GM18909 (cell line): ENCODE data around the gene ROBO2.

Experiments
- ATAC-seq: cut with Tn5 transposase; IDR thresholded peaks from one replicate; pipeline ENCODE4 v1.9.1; 2021; ENCODE audit warnings: mild to moderate bottlenecking; ENCODE audit not compliant: unreplicated experiment, poor library complexity

The ROBO2 gene

GRCh38 chr3:77319711-77320110, 279.8 kb downstream of the ROBO2 start:
- ATAC-seq = no peak

DNA sequence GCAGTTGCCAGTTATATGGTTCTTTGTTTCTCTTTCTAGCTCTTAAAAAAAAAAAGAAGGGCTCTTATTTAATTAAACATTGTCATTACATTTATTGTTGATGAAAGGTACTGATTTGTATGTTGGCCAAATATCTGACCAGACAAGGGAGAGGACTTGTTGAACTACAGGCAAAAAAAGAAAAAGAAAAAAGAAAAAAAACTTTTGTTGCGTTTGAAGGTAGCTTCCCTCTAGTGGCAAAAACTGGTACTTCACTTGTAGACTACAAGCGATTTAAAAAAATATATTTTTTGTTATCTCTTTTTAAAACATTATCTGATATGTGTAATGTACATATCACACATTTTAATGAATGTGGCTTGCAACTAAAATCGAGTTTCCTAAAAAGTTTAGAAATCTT, 280.6 kb downstream of the ROBO2 start:
- no peak for ATAC-seq

DNA sequence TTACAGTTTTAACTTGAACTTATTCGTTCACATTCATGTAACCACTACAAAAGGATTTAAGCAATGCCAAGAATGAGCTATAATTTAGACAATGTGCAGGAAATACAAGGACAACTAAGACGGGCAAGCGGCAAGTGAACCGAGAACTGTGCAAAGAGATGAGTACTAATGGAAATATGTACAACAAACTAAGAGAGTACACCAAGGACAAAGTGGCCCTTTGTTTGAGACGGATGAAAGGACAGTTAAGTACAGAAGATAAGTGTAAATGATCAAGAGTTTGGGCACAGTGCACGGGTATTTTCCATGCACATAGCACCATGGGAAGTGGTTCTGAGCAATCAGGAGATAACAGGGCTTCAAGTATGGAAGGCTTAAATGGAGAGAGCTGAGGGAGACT, 281.7 kb downstream of the ROBO2 start:
- no peak for ATAC-seq

GRCh38 chr3:77323626-77324025, 283.7 kb downstream of the ROBO2 start:
- no peak for ATAC-seq

- ATAC-seq = no peak
Measured at GRCh38 chr3:77324105-77324504, 284.2 kb downstream of the ROBO2 start.

DNA sequence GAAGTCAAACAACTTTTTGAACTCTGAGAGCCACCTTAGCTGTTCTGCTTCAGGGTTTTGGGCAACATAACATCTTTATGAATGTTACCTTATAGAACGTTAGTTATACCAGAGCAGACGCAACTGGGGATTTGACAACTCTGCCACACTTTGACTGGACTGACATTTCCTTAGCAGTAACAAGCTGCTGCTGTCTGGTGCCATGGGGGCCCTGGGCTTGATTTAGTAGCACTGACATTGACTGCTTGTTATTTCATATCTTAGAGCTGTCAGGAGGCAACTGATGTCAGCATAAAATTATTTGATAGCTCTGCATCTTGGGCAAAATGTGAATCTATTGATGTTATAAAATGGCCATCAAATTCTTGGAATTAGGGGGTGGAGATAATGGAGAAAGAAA, 285.4 kb downstream of the ROBO2 start:
- no peak for ATAC-seq

DNA sequence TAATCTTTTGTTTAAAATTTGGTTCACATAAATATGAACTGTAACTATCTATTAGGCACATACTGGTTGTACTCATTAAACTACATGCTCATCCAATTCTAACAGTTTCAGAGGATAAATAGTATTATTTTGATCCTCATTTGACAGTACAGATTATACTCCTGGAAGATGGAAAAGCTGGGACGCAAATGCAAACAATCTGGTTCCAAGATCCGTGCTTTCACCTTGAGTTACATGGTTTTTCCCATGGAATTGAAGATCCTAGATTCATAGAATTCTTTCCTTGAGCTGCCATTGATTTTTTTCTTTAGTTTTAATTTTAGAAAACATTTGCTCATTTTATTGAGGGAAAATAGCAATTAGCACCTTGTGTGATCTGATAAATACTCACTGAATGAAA, 285.8 kb downstream of the ROBO2 start:
- no peak for ATAC-seq

GRCh38 chr3:77326586-77326985, 286.7 kb downstream of the ROBO2 start:
- no peak for ATAC-seq

- ATAC-seq = no peak
Measured at GRCh38 chr3:77328690-77329089, 288.8 kb downstream of the ROBO2 start.

DNA sequence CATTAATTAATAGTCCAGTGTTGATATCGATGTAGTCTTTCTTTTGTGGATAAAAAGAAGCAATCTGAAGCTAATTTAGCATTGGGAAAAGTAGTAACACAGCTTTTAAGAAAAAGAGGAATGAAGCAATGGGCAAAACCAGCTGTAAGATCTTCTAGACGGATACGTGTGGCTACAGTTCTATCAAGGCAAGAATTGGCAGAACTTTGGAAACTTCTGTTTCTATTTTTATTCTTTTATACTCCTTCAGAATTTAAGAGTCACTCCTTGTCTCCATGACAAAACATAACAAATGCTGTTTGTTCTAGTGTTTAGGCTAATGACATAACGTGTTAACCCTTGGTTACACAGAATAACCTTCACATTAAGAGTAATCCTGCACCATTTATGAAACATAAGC, 289.2 kb downstream of the ROBO2 start:
- no peak for ATAC-seq

DNA sequence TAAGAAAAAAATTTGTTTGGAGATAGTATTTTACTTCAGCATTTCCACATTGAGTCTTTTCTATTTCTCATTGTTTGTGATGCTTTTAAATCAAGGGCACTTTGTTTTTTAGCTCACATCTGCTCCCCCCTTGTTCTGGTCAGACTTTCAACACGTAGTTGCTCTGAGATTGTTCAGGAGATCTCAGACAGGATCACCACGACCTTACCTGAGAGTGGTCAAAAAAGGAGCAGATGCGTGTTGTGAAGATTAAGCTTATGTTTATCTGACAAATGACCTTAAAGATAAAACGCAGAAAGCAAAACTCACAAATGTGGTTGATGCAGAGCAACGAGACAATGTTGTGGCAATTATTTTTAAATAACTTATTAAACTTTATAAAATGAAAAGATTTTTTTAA, 298.3 kb downstream of the ROBO2 start:
- no peak for ATAC-seq

GRCh38 chr3:77342027-77342426, 302.1 kb downstream of the ROBO2 start:
- ATAC-seq = no peak

- ATAC-seq = no peak
Measured at GRCh38 chr3:77342688-77343087, 302.8 kb downstream of the ROBO2 start.

GRCh38 chr3:77345009-77345408, 305.1 kb downstream of the ROBO2 start:
- ATAC-seq = no peak

DNA sequence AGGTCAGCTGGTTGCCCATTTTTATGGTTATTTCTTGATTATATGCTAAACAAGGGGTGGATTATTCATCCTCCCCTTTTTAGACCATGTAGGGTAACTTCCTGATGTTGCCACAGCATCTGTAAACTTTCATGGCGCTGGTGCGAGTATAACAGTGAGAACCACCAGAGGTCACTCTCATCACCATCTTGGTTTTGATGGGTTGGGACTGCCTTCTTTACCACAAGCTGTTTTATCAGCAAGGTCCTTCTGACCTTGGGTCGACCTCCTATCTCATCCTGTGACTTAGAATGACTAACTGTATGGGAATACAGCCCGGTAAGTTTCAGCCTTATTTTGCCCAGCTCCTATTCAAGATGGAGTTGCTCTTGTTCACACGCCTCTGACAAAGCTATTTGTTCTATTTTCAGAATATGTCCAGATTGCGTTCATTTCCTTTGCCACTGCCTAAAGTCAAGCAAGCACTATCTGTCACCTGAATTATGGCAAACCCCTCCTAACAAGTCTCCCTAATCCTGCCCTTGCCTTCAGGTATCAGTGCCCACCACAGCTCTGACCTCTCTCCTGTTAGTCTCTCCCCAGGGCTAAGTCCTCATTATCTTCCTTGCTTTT, 308.5 kb downstream of the ROBO2 start:
- ATAC-seq = no peak

DNA sequence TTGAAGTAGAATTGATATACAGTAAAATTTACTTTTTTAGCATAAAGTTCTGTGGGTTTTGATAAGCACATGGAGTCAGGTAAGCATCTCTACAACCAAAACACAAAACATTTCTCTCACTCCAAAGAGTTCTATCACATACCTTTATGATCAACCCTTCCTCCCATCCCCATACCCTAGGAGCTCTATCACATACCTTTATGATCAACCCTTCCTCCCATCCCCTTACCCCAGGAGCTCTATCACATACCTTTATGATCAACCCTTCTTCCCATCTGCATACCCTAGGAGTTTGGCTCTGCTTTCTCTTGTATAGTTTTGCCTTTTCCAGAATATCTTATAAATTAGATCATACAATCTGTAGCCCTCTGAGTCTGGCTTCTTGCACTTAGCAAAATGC, 315.1 kb downstream of the ROBO2 start:
- no peak for ATAC-seq

- no peak for ATAC-seq
Measured at GRCh38 chr3:77362936-77363335, 323.0 kb downstream of the ROBO2 start.

- no peak for ATAC-seq
Measured at GRCh38 chr3:77365152-77365551, 325.3 kb downstream of the ROBO2 start.

- ATAC-seq = no peak
Measured at GRCh38 chr3:77370413-77370812, 330.5 kb downstream of the ROBO2 start.

DNA sequence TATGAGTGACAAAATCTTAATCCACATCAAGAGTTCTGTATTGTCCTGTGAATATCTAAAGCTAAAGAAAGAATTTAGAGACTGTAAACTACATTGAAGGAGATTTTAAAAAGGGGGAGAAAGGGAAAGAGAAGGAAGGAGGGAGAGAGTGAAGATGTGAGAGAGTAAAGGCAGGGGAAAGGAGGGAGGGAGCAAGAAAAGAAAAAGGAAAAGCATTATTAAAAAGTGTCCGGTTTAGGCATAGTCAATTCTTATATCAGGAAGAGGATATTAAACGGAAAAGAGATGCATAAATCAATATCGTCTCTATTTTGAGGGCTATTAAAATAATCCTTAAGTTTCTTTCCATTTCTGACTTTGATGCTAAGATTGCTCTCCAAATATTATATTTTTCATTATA, 332.1 kb downstream of the ROBO2 start:
- no peak for ATAC-seq

DNA sequence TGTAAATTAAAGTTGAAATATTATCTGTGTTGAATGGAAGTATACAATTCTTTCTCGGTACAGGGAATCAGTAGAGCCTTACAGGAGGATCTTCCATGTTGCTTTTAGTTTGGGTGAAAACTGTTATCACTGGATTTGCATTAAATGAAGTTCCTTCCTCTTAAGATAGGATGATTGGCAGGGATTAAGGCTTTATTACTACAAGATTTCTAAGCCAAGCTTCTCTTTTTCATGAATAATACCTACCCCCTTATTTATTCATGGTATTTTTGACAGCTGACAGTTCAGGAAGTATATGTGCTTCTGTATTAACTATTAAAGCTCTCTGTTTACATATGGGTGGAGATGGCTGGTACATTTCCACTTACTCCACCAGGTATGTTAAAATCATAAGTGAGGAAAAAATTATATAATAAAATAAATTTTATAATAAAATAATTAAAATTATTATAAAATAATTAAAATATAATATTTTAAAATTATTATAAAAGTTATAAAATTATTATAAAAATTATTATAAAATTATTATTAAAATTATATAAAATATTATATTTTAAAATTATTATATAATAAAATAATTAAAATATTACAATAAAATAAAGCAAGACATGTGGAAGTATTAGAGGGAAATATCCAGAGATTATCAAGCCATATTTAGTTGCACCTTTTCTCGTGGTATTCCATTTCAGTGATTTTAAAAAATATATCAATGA, 332.9 kb downstream of the ROBO2 start:
- no peak for ATAC-seq

DNA sequence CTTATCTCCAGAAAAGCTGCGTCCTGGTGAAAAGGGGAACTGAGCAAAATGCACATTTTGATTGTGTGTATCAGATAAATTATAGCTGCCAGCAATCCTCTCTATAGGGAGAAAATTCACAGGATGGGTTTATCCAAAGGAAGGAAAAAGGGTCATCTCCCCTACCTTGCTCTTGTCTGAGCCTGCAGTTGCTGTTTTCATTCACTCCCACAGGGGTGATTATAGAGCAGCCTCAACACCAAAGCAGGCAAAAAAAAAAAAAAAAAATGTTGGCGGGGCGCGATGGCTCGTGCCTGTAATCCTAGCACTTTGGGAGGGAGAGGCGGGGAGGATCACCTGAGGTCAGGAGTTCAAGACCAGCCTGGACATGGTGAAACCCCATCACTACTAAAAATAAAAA, 333.7 kb downstream of the ROBO2 start:
- no peak for ATAC-seq
